Measurements from ENCODE around the gene SVOPL. TPM values are rescaled to one million over a fixed set of nuclear protein-coding genes. Genes with fewer than 3 reads are reported as not detected.

The SVOPL gene
- total RNA-seq, 1 donor from 2014 or later, result 0.09 TPM

GRCh38 chr7:138565451-138566114, 135.6 kb downstream of the SVOPL start:
- peaks cover 64% of the 10 kb centered on the region for H3F3A ChIP-seq (ENCODE audit: low read depth)
- H2AFZ ChIP-seq (replicated peaks), result no peak overlapping the region
- H3K4me2 ChIP-seq, result no peak overlapping the region
- Mint-ChIP-seq H3K27ac (no peak overlapping the region), H3K9me3 (peaks cover 27% of the 10 kb centered on the region), H3K36me3 (peaks cover 74% of the 10 kb centered on the region), H3K27me3 (ENCODE audit: insufficient read depth, low read depth) (peaks cover 2% of the 10 kb centered on the region), H3K4me1 (no peaks in the 10 kb centered on the region), H3K4me3 (no peak overlapping the region)
- H3K9ac ChIP-seq, result no peak overlapping the region
- H3K79me2 ChIP-seq (ENCODE audit: low read depth), result peaks cover 43% of the 10 kb centered on the region
- DNase-seq (ENCODE audit: low spot score), result peak; percentile 37
- H3K4me3 ChIP-seq, result no peak overlapping the region
- H3K36me3 ChIP-seq, result peaks cover 70% of the 10 kb centered on the region
- H3K4me1 ChIP-seq, result no peaks in the 10 kb centered on the region
- H4K20me1 ChIP-seq (ENCODE audit: low read depth), result no peaks in the 10 kb centered on the region
- H3K27ac ChIP-seq, result no peak overlapping the region
- no peaks in the 10 kb centered on the region for H3K9me3 ChIP-seq (ENCODE audit: low read depth)
- no peaks in the 10 kb centered on the region for H3K27me3 ChIP-seq
- TF ChIP-seq, protein P1, sequence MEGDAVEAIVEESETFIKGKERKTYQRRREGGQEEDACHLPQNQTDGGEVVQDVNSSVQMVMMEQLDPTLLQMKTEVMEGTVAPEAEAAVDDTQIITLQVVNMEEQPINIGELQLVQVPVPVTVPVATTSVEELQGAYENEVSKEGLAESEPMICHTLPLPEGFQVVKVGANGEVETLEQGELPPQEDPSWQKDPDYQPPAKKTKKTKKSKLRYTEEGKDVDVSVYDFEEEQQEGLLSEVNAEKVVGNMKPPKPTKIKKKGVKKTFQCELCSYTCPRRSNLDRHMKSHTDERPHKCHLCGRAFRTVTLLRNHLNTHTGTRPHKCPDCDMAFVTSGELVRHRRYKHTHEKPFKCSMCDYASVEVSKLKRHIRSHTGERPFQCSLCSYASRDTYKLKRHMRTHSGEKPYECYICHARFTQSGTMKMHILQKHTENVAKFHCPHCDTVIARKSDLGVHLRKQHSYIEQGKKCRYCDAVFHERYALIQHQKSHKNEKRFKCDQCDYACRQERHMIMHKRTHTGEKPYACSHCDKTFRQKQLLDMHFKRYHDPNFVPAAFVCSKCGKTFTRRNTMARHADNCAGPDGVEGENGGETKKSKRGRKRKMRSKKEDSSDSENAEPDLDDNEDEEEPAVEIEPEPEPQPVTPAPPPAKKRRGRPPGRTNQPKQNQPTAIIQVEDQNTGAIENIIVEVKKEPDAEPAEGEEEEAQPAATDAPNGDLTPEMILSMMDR (IDR thresholded peaks at IDR 0.05), result no peak
- TF ChIP-seq EZH2 (IDR thresholded peaks at IDR 0.05) (no peak), EZH2phosphoT487 (IDR thresholded peaks at IDR 0.05) (no peak)

DNA sequence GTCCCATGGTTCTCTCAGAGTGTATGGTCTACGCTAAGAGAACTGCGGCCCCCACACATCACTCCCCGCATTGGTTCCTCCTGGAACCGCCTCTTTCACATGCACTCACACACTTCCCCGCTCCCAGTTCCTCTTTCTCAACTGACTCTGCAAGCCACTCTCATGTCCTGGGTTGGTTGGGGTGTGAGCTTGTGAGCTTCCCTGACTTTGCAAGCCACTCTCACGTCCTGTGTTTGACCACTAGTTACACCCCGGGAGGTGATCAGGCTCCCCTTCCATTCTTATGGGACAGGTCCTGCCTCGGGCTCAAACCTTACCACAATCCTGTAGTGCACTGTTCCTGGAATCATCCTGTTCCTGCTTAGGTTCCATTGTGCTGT, 136.1 kb downstream of the SVOPL start:
- H3K9me3 Mint-ChIP-seq, result peaks cover 27% of the 10 kb centered on the region

DNA sequence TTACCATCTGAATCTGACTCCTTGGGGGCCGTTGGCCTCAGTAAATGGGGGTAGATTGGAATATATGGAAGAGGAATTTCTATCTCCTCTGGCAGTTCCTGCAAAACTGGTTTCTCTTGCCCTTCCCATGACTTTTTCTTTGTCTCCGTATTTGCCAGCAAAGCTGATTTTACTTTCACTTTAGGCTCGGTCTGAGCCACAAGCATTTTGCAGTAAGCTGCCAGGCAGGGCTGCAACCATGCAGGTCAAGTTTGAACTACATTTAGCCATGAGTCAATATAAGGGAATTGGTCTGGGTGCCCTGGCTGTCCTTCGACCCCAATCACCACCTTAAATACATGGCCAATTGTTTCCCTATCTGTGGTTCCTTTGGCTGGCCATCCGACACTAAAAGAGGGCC, 136.8 kb downstream of the SVOPL start:
- Histone ChIP-seq H3K4me3 (no peak overlapping the region), H3K27ac (no peak overlapping the region), H3K27me3 (no peaks in the 10 kb centered on the region), H3K79me2 (ENCODE audit: low read depth) (peaks cover 45% of the 10 kb centered on the region), H3K9me3 (ENCODE audit: low read depth) (no peaks in the 10 kb centered on the region), H4K20me1 (ENCODE audit: low read depth) (no peaks in the 10 kb centered on the region), H3K4me2 (no peak overlapping the region), H3K9ac (no peak overlapping the region), H3K4me1 (no peaks in the 10 kb centered on the region), H3K36me3 (peaks cover 64% of the 10 kb centered on the region), H3F3A (ENCODE audit: low read depth) (peaks cover 54% of the 10 kb centered on the region), H2AFZ (replicated peaks) (no peak overlapping the region)
- peaks cover 5% of the 10 kb centered on the region for H3K27me3 Mint-ChIP-seq (ENCODE audit: insufficient read depth, low read depth)
- H3K4me3 Mint-ChIP-seq, result no peak overlapping the region
- no peak for DNase-seq (ENCODE audit: low spot score)
- H3K9me3 Mint-ChIP-seq, result peaks cover 27% of the 10 kb centered on the region
- no peak overlapping the region for H3K27ac Mint-ChIP-seq
- H3K4me1 Mint-ChIP-seq, result no peaks in the 10 kb centered on the region
- H3K36me3 Mint-ChIP-seq, result peaks cover 80% of the 10 kb centered on the region
- TF ChIP-seq, protein P1 (IDR thresholded peaks at IDR 0.05), result no peak
- TF ChIP-seq EZH2phosphoT487 (IDR thresholded peaks at IDR 0.05) (no peak), EZH2 (IDR thresholded peaks at IDR 0.05) (no peak)

More for the DNA sequence above, 136.1 kb downstream of the SVOPL start:
- Mint-ChIP-seq H3K27me3 (ENCODE audit: insufficient read depth, low read depth) (peaks cover 5% of the 10 kb centered on the region), H3K27ac (no peak overlapping the region), H3K4me1 (no peaks in the 10 kb centered on the region), H3K4me3 (no peak overlapping the region), H3K36me3 (peaks cover 76% of the 10 kb centered on the region)
- Histone ChIP-seq H3K9me3 (ENCODE audit: low read depth) (no peaks in the 10 kb centered on the region), H3K4me3 (no peak overlapping the region), H3F3A (ENCODE audit: low read depth) (peaks cover 61% of the 10 kb centered on the region), H3K27me3 (no peaks in the 10 kb centered on the region), H2AFZ (replicated peaks) (no peak overlapping the region), H3K79me2 (ENCODE audit: low read depth) (peaks cover 44% of the 10 kb centered on the region), H3K27ac (no peak overlapping the region), H4K20me1 (ENCODE audit: low read depth) (no peaks in the 10 kb centered on the region), H3K4me1 (no peaks in the 10 kb centered on the region), H3K9ac (no peak overlapping the region), H3K36me3 (peaks cover 68% of the 10 kb centered on the region), H3K4me2 (no peak overlapping the region)
- TF ChIP-seq, protein P1 (IDR thresholded peaks at IDR 0.05), result no peak
- DNase-seq (ENCODE audit: low spot score), result no peak

Measured in neural progenitor cell (in vitro differentiated cells).